HCT116 (cell line): Measurements from ENCODE around the gene TNS3.

ENCODE experiments used
- ATF3 ChIP-seq: IDR thresholded peaks from 2 replicates; pipeline ENCODE4 v1.6.1; 2012
- EZH2 ChIP-seq: fragments of 200-600 bp; sonication (generic); IDR thresholded peaks from 2 replicates; pipeline ENCODE4 v1.6.1; 2017; ENCODE audit warnings: antibody characterized with exemption, mixed run types
- POLR2A ChIP-seq: IDR thresholded peaks from 2 replicates; pipeline ENCODE4 v1.7.0; 2011; ENCODE audit warnings: borderline replicate concordance; ENCODE audit not compliant: insufficient read depth, insufficient read length; ENCODE audit errors: extremely low read depth
- TF ChIP-seq, protein P1 (sequence below), 3 experiments: fragments of 200-600 bp in 1 of 3; sonication (generic) in 1 of 3; IDR thresholded peaks in 2 of 3; conservative IDR thresholded peaks in 1 of 3; 2 replicates each; pipeline ENCODE4 v1.5.1; 2012 to 2017; ENCODE audit warnings: low read depth in 2 of 3, low read length in 2 of 3, antibody characterized with exemption in 1 of 3, borderline replicate concordance in 1 of 3, control low read depth in 1 of 3, mild to moderate bottlenecking in 1 of 3, mixed read lengths in 1 of 3, mixed run types in 1 of 3, moderate library complexity in 1 of 3; ENCODE audit not compliant: insufficient read depth in 1 of 3

GRCh38 chr7:47360301-47360900 lies 221.5 kb downstream of the TNS3 start:
- TF ChIP-seq, protein P1, sequence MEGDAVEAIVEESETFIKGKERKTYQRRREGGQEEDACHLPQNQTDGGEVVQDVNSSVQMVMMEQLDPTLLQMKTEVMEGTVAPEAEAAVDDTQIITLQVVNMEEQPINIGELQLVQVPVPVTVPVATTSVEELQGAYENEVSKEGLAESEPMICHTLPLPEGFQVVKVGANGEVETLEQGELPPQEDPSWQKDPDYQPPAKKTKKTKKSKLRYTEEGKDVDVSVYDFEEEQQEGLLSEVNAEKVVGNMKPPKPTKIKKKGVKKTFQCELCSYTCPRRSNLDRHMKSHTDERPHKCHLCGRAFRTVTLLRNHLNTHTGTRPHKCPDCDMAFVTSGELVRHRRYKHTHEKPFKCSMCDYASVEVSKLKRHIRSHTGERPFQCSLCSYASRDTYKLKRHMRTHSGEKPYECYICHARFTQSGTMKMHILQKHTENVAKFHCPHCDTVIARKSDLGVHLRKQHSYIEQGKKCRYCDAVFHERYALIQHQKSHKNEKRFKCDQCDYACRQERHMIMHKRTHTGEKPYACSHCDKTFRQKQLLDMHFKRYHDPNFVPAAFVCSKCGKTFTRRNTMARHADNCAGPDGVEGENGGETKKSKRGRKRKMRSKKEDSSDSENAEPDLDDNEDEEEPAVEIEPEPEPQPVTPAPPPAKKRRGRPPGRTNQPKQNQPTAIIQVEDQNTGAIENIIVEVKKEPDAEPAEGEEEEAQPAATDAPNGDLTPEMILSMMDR (IDR thresholded peaks at IDR 0.05 in 2 of 3, conservative IDR thresholded peaks at IDR 0.05 in 1 of 3; ENCODE audit: borderline replicate concordance in 1 of 3, insufficient read depth in 1 of 3, low read depth in 2 of 3, low read length in 2 of 3) = no peak
- TF ChIP-seq EZH2 = no peak
- TF ChIP-seq POLR2A = no peak
- TF ChIP-seq ATF3 = no peak
